Activated naive CD8-positive, alpha-beta T cell (primary cell): ENCODE measurements around the gene RAB3GAP1.

Source experiments
- H3K27ac Mint-ChIP-seq: one replicate; pipeline ENCODE4 v1.8.0; 2021; ENCODE audit warnings: mixed read lengths
- H3K27me3 Mint-ChIP-seq: one replicate; pipeline ENCODE4 v1.8.0; 2021; ENCODE audit warnings: mixed read lengths
- H3K36me3 Mint-ChIP-seq: one replicate; pipeline ENCODE4 v1.8.0; 2021; ENCODE audit warnings: mixed read lengths
- H3K4me1 Mint-ChIP-seq: one replicate; pipeline ENCODE4 v1.8.0; 2021; ENCODE audit warnings: low read depth, mixed read lengths
- H3K4me3 Mint-ChIP-seq: one replicate; pipeline ENCODE4 v1.8.0; 2021; ENCODE audit warnings: mild to moderate bottlenecking, mixed read lengths
- H3K9me3 Mint-ChIP-seq: one replicate; pipeline ENCODE4 v1.8.0; 2021; ENCODE audit warnings: low read depth, mixed read lengths

The RAB3GAP1 gene

GRCh38 chr2:135037831-135038230 is 14.3 kb upstream of the RAB3GAP1 start:
- no peak overlapping the region for H3K4me3 Mint-ChIP-seq
- H3K4me1 Mint-ChIP-seq = no peaks in the 10 kb centered on the region
- no peaks in the 10 kb centered on the region for H3K9me3 Mint-ChIP-seq
- no peak overlapping the region for H3K27ac Mint-ChIP-seq
- H3K27me3 Mint-ChIP-seq = no peaks in the 10 kb centered on the region
- no peaks in the 10 kb centered on the region for H3K36me3 Mint-ChIP-seq

GRCh38 chr2:135043345-135043744 is 8.7 kb upstream of the RAB3GAP1 start:
- H3K27me3 Mint-ChIP-seq = peaks cover 2% of the 10 kb centered on the region
- H3K4me1 Mint-ChIP-seq = no peaks in the 10 kb centered on the region
- no peaks in the 10 kb centered on the region for H3K36me3 Mint-ChIP-seq
- no peak overlapping the region for H3K4me3 Mint-ChIP-seq
- no peak overlapping the region for H3K27ac Mint-ChIP-seq
- H3K9me3 Mint-ChIP-seq = no peaks in the 10 kb centered on the region

- no peak within 1 kb of the TSS for H3K27ac Mint-ChIP-seq
- no peaks in the 10 kb centered on the region for H3K36me3 Mint-ChIP-seq
- H3K4me1 Mint-ChIP-seq = peaks cover 14% of the 10 kb centered on the region
- H3K27me3 Mint-ChIP-seq = peaks cover 2% of the 10 kb centered on the region
- no peak within 1 kb of the TSS for H3K4me3 Mint-ChIP-seq
- no peaks in the 10 kb centered on the region for H3K9me3 Mint-ChIP-seq
These were observed 4.8 kb upstream of the RAB3GAP1 start, which contains the start of gene MAP3K19 for GRCh38 chr2:135047300-135047699. Gene MAP3K19 (minus strand): TSS chr2:135047447. CDS start chr2:135024647, 22,800 bp downstream.

- Mint-ChIP-seq H3K4me3 (no peak overlapping the region), H3K27ac (no peak overlapping the region), H3K27me3 (peaks cover 2% of the 10 kb centered on the region), H3K4me1 (peaks cover 17% of the 10 kb centered on the region), H3K9me3 (no peaks in the 10 kb centered on the region), H3K36me3 (no peaks in the 10 kb centered on the region)
These were observed 4.0 kb upstream of the RAB3GAP1 start for GRCh38 chr2:135048122-135048521.

GRCh38 chr2:135050132-135050531 is 2.0 kb upstream of the RAB3GAP1 start:
- Mint-ChIP-seq H3K27me3 (no peaks in the 10 kb centered on the region), H3K36me3 (peaks cover 4% of the 10 kb centered on the region), H3K27ac (no peak overlapping the region), H3K4me3 (peak overlapping the region; percentile 21), H3K9me3 (no peaks in the 10 kb centered on the region), H3K4me1 (peaks cover 36% of the 10 kb centered on the region)

- peak overlapping the region; percentile 48 for H3K27ac Mint-ChIP-seq
- peaks cover 39% of the 10 kb centered on the region for H3K4me1 Mint-ChIP-seq
- peaks cover 4% of the 10 kb centered on the region for H3K36me3 Mint-ChIP-seq
- no peaks in the 10 kb centered on the region for H3K27me3 Mint-ChIP-seq
- peak overlapping the region; percentile 68 for H3K4me3 Mint-ChIP-seq
- no peaks in the 10 kb centered on the region for H3K9me3 Mint-ChIP-seq
These were observed 1.4 kb upstream of the RAB3GAP1 start for GRCh38 chr2:135050684-135051083.

GRCh38 chr2:135052997-135053474 is 944 bp downstream of the RAB3GAP1 start:
- H3K4me3 Mint-ChIP-seq = peak overlapping the region; percentile 98
- no peaks in the 10 kb centered on the region for H3K27me3 Mint-ChIP-seq
- peaks cover 56% of the 10 kb centered on the region for H3K4me1 Mint-ChIP-seq
- peak overlapping the region; percentile 100 for H3K27ac Mint-ChIP-seq
- H3K36me3 Mint-ChIP-seq = peaks cover 6% of the 10 kb centered on the region
- H3K9me3 Mint-ChIP-seq = no peaks in the 10 kb centered on the region

- no peaks in the 10 kb centered on the region for H3K9me3 Mint-ChIP-seq
- peaks cover 14% of the 10 kb centered on the region for H3K36me3 Mint-ChIP-seq
- no peaks in the 10 kb centered on the region for H3K27me3 Mint-ChIP-seq
- H3K27ac Mint-ChIP-seq = peak overlapping the region; percentile 43
- H3K4me3 Mint-ChIP-seq = peak overlapping the region; percentile 98
- peaks cover 63% of the 10 kb centered on the region for H3K4me1 Mint-ChIP-seq
These were observed 3.2 kb downstream of the RAB3GAP1 start for GRCh38 chr2:135055182-135055786.

GRCh38 chr2:135056790-135057189 is 4.7 kb downstream of the RAB3GAP1 start:
- no peaks in the 10 kb centered on the region for H3K9me3 Mint-ChIP-seq
- peak overlapping the region; percentile 66 for H3K27ac Mint-ChIP-seq
- peaks cover 62% of the 10 kb centered on the region for H3K4me1 Mint-ChIP-seq
- peak overlapping the region; percentile 23 for H3K4me3 Mint-ChIP-seq
- H3K27me3 Mint-ChIP-seq = no peaks in the 10 kb centered on the region
- H3K36me3 Mint-ChIP-seq = peaks cover 21% of the 10 kb centered on the region

GRCh38 chr2:135059577-135059976 is 7.5 kb downstream of the RAB3GAP1 start:
- H3K4me1 Mint-ChIP-seq = peaks cover 65% of the 10 kb centered on the region
- H3K4me3 Mint-ChIP-seq = no peak overlapping the region
- H3K9me3 Mint-ChIP-seq = no peaks in the 10 kb centered on the region
- H3K27me3 Mint-ChIP-seq = no peaks in the 10 kb centered on the region
- peaks cover 36% of the 10 kb centered on the region for H3K36me3 Mint-ChIP-seq
- H3K27ac Mint-ChIP-seq = no peak overlapping the region

GRCh38 chr2:135063210-135063609 is 11.1 kb downstream of the RAB3GAP1 start:
- H3K4me1 Mint-ChIP-seq = peaks cover 63% of the 10 kb centered on the region
- H3K9me3 Mint-ChIP-seq = no peaks in the 10 kb centered on the region
- H3K36me3 Mint-ChIP-seq = peaks cover 40% of the 10 kb centered on the region
- no peak overlapping the region for H3K4me3 Mint-ChIP-seq
- no peak overlapping the region for H3K27ac Mint-ChIP-seq
- H3K27me3 Mint-ChIP-seq = no peaks in the 10 kb centered on the region

- no peaks in the 10 kb centered on the region for H3K27me3 Mint-ChIP-seq
- peaks cover 62% of the 10 kb centered on the region for H3K4me1 Mint-ChIP-seq
- peak overlapping the region; percentile 1 for H3K4me3 Mint-ChIP-seq
- peaks cover 39% of the 10 kb centered on the region for H3K36me3 Mint-ChIP-seq
- H3K9me3 Mint-ChIP-seq = no peaks in the 10 kb centered on the region
- H3K27ac Mint-ChIP-seq = no peak overlapping the region
These were observed 12.1 kb downstream of the RAB3GAP1 start for GRCh38 chr2:135064149-135064548.

- H3K4me1 Mint-ChIP-seq = peaks cover 64% of the 10 kb centered on the region
- no peaks in the 10 kb centered on the region for H3K9me3 Mint-ChIP-seq
- no peak overlapping the region for H3K27ac Mint-ChIP-seq
- H3K36me3 Mint-ChIP-seq = peaks cover 32% of the 10 kb centered on the region
- H3K4me3 Mint-ChIP-seq = no peak overlapping the region
- no peaks in the 10 kb centered on the region for H3K27me3 Mint-ChIP-seq
These were observed 14.6 kb downstream of the RAB3GAP1 start for GRCh38 chr2:135066710-135067109.

- Mint-ChIP-seq H3K4me3 (no peak overlapping the region), H3K9me3 (no peaks in the 10 kb centered on the region), H3K27me3 (no peaks in the 10 kb centered on the region), H3K36me3 (peaks cover 23% of the 10 kb centered on the region), H3K4me1 (peaks cover 39% of the 10 kb centered on the region), H3K27ac (peak overlapping the region; percentile 4)
These were observed 20.3 kb downstream of the RAB3GAP1 start for GRCh38 chr2:135072125-135072997.

- peaks cover 34% of the 10 kb centered on the region for H3K4me1 Mint-ChIP-seq
- H3K27ac Mint-ChIP-seq = peak overlapping the region; percentile 54
- no peak overlapping the region for H3K4me3 Mint-ChIP-seq
- peaks cover 24% of the 10 kb centered on the region for H3K36me3 Mint-ChIP-seq
- no peaks in the 10 kb centered on the region for H3K27me3 Mint-ChIP-seq
- no peaks in the 10 kb centered on the region for H3K9me3 Mint-ChIP-seq
These were observed 22.1 kb downstream of the RAB3GAP1 start for GRCh38 chr2:135074216-135074615.
